Tibial nerve (tissue), 4 donors: ENCODE measurements around the gene HLCS.

Experiments
- CTCF ChIP-seq, 5 experiments: fragments of 200-600 bp in 3 of 5; fragments of 450-650 bp in 2 of 5; sonication (generic) in 3 of 5; IDR thresholded peaks; one replicate each; pipeline ENCODE4 v1.5.1; 2016 to 2019; ENCODE audit warnings: antibody characterized with exemption in 5 of 5, mild to moderate bottlenecking in 3 of 5, moderate library complexity in 2 of 5
- EP300 ChIP-seq, 2 donors: sonication (generic); formaldehyde crosslinking; IDR thresholded peaks; one replicate each; pipeline ENCODE4 v1.6.1; 2017; ENCODE audit warnings: antibody characterized with exemption in 2 of 2, mild to moderate bottlenecking in 1 of 2

- TF ChIP-seq CTCF (IDR thresholded peaks at IDR 0.05) (no peak), EP300 (IDR thresholded peaks at IDR 0.05) (no peak)
Measured at GRCh38 chr21:36744190-36744559, 222.3 kb downstream of the HLCS start.
